HG02678 (cell line): ENCODE results near the gene ACBD3.

Experiments
- ATAC-seq: cut with Tn5 transposase; IDR thresholded peaks from one replicate; pipeline ENCODE4 v1.9.1; 2021; ENCODE audit warnings: mild to moderate bottlenecking, moderate library complexity; ENCODE audit not compliant: unreplicated experiment

ACBD3 gene

GRCh38 chr1:226116673-226117072 lies 69.9 kb downstream of the ACBD3 start:
- ATAC-seq, result no peak

GRCh38 chr1:226112626-226113025 lies 73.9 kb downstream of the ACBD3 start:
- ATAC-seq, result no peak

GRCh38 chr1:226111883-226112261 lies 74.7 kb downstream of the ACBD3 start:
- ATAC-seq, result no peak

GRCh38 chr1:226111098-226111882 lies 75.3 kb downstream of the ACBD3 start:
- ATAC-seq, result no peak

GRCh38 chr1:226110249-226111097 lies 76.1 kb downstream of the ACBD3 start:
- ATAC-seq, result peak; percentile 79

- ATAC-seq, result peak; percentile 67
Measured at GRCh38 chr1:226109829-226110248, 76.7 kb downstream of the ACBD3 start.

GRCh38 chr1:226108935-226109828 lies 77.4 kb downstream of the ACBD3 start:
- ATAC-seq, result no peak

- ATAC-seq, result no peak
Measured at GRCh38 chr1:226107471-226108460, 78.8 kb downstream of the ACBD3 start.

- no peak for ATAC-seq
Measured at GRCh38 chr1:226104671-226105121, 81.8 kb downstream of the ACBD3 start.

- ATAC-seq, result peak; percentile 56
Measured at GRCh38 chr1:226100436-226101391, 85.8 kb downstream of the ACBD3 start.

GRCh38 chr1:226098870-226099835 lies 87.4 kb downstream of the ACBD3 start:
- ATAC-seq, result no peak

- no peak for ATAC-seq
Measured at GRCh38 chr1:226097866-226098625, 88.5 kb downstream of the ACBD3 start.

- no peak for ATAC-seq
Measured at GRCh38 chr1:226095286-226095685, 91.3 kb downstream of the ACBD3 start.
